GM11168 (cell line): ENCODE data around the gene GTF2H2.

ENCODE experiments used
- in situ Hi-C: fragments of 300-500 bp; cut with MboI; formaldehyde crosslinking; loops from one replicate; pipeline ENCODE4 v1.12.0; 2022; ENCODE audit warnings: low sequenced_read_pairs; ENCODE audit not compliant: unreplicated experiment

Gene GTF2H2

GRCh38 chr5:71014176-71014575 lies 53.3 kb downstream of the GTF2H2 start:
- in situ Hi-C loops, result loop anchor here (10.0 to 25.0 kb wide), 2 partner anchors 549 to 1402 kb away; no protein-coding TSS in a partner anchor

GRCh38 chr5:71013575-71013974 lies 53.9 kb downstream of the GTF2H2 start:
- in situ Hi-C loops, result loop anchor here (10.0 to 25.0 kb wide), 2 partner anchors 549 to 1401 kb away; no protein-coding TSS in a partner anchor

- in situ Hi-C loops, result loop anchor here (10.0 to 25.0 kb wide), 2 partner anchors 546 to 1399 kb away; no protein-coding TSS in a partner anchor
Measured at GRCh38 chr5:71011194-71011792, 56.2 kb downstream of the GTF2H2 start.

- in situ Hi-C loops, result loop anchor here (25.0 kb wide), 1 partner anchor 1395 kb away; no protein-coding TSS in a partner anchor
Measured at GRCh38 chr5:71006983-71007382, 60.5 kb downstream of the GTF2H2 start.
